AG04449 (cell line): ENCODE measurements around the gene UNC5C.

Source experiments
- CTCF ChIA-PET: fragments of 350-600 bp; formaldehyde crosslinking; extraction: SDS; loops from one replicate; lab custom pipeline; 2021; ENCODE audit warnings: antibody characterized with exemption; lab: Yijun Ruan, JAX
- POLR2A ChIA-PET: fragments of 400-600, 350-600 bp; formaldehyde crosslinking; extraction: SDS; loops from one replicate; lab custom pipeline; 2020; ENCODE audit warnings: antibody characterized with exemption, inconsistent platforms; lab: Yijun Ruan, JAX
- DNase-seq: peaks from one replicate; pipeline ENCODE4 v3.0.0-alpha.2; 2010; ENCODE audit warnings: low read depth, low spot score
- H3K4me3 ChIP-seq: 2 replicates; pipeline ENCODE4 v1.5.1; 2011; ENCODE audit warnings: low read depth, mild to moderate bottlenecking, control low read depth, low read length
- CTCF ChIP-seq: IDR thresholded peaks from one replicate; pipeline ENCODE4 v1.5.1; 2011; ENCODE audit warnings: mild to moderate bottlenecking, moderate library complexity, low read length, control low read depth, inconsistent platforms; ENCODE audit not compliant: insufficient read depth; ENCODE audit errors: missing control alignments

UNC5C gene

GRCh38 chr4:95388911-95389310, 159.9 kb downstream of the UNC5C start:
- TF ChIP-seq CTCF, result no peak
- DNase-seq, result no peak
- H3K4me3 ChIP-seq, result no peak overlapping the region
- CTCF ChIA-PET, result no interaction called here
- POLR2A ChIA-PET, result no interaction called here

- POLR2A ChIA-PET, result no interaction called here
These were observed 161.1 kb downstream of the UNC5C start for GRCh38 chr4:95387719-95388118.

GRCh38 chr4:95386410-95386809, 162.4 kb downstream of the UNC5C start:
- POLR2A ChIA-PET, result no interaction called here
- CTCF ChIA-PET, result no interaction called here
- no peak for DNase-seq
- H3K4me3 ChIP-seq, result no peak overlapping the region
- no peak for TF ChIP-seq CTCF

More at GRCh38 chr4:95387719-95388118, 161.1 kb downstream of the UNC5C start:
- TF ChIP-seq CTCF, result no peak
- H3K4me3 ChIP-seq, result no peak overlapping the region
- no peak for DNase-seq
- CTCF ChIA-PET, result no interaction called here

- TF ChIP-seq CTCF, result no peak
- ChIA-PET CTCF (no interaction called here), POLR2A (no interaction called here)
- DNase-seq, result no peak
- no peak overlapping the region for H3K4me3 ChIP-seq
These were observed 166.8 kb downstream of the UNC5C start for GRCh38 chr4:95381843-95382580.

GRCh38 chr4:95379633-95380032, 169.1 kb downstream of the UNC5C start:
- no peak for DNase-seq
- ChIA-PET POLR2A (no interaction called here), CTCF (no interaction called here)
- TF ChIP-seq CTCF, result no peak
- no peak overlapping the region for H3K4me3 ChIP-seq

- H3K4me3 ChIP-seq, result no peak overlapping the region
- DNase-seq, result no peak
- TF ChIP-seq CTCF, result no peak
- CTCF ChIA-PET, result no interaction called here
- POLR2A ChIA-PET, result no interaction called here
These were observed 171.3 kb downstream of the UNC5C start for GRCh38 chr4:95377366-95377900.
